NCI-H128 (cell line): ENCODE measurements around the gene SNRNP35.
"Not testable (repeated sequence)": the region's sequence is repeated elsewhere in the genome, so short reads cannot be mapped to it uniquely, and the experiment has no call there.

Experiments
- DNase-seq: peaks from one replicate; lab custom pipeline; 2025; ENCODE audit not compliant: unreplicated experiment; lab: John Stamatoyannopoulos, UW

Gene SNRNP35

GRCh38 chr12:123488539-123489230 lies 30.7 kb downstream of the SNRNP35 start:
- no peak for DNase-seq

DNA sequence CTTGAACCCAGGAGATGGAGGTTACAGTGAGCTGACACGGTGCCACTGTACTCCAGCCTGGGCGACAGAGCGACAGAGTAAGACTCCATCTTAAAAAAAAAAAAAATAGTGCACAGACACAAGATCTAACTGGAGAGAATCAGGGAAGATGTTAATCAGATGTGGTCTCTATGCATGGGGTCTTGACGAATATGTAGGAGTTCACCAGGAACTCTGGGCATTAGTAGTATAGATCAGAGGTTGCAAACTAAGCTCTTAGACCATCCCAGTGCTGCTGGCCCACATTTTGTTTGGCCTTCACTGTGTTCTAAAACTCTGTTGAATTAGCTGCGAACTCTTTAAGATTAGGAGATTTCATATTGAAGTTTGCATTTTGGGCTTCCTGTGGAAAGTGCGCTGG lies 31.6 kb downstream of the SNRNP35 start:
- DNase-seq = no peak

GRCh38 chr12:123490089-123490488 lies 32.1 kb downstream of the SNRNP35 start:
- DNase-seq = no peak

- no peak for DNase-seq
Observed at GRCh38 chr12:123491056-123491455, 33.1 kb downstream of the SNRNP35 start.

DNA sequence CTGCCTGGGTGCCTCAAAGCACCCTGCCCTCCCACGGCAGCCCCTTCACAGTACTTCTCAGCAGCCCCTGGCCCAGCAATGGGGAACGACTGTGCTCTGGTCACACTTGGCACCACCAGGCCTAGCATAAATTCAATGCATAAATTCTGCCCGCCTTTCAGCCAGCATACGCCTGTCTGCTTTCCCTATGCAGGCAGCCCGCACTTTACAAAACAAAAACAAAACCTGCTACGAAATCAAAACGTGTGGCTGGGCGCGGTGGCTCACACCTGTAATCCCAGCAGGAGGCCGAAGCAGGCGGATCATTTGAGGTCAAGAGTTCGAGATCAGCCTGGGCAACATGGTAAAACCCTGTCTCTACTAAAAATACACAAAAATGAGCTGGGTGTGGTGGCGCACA lies 33.5 kb downstream of the SNRNP35 start:
- no peak for DNase-seq

- DNase-seq = not testable (repeated sequence)
Observed at GRCh38 chr12:123492339-123493039, 34.5 kb downstream of the SNRNP35 start.

- DNase-seq = no peak
Observed at GRCh38 chr12:123494124-123494851, 36.3 kb downstream of the SNRNP35 start.

GRCh38 chr12:123497065-123497464 lies 39.1 kb downstream of the SNRNP35 start:
- DNase-seq = no peak

DNA sequence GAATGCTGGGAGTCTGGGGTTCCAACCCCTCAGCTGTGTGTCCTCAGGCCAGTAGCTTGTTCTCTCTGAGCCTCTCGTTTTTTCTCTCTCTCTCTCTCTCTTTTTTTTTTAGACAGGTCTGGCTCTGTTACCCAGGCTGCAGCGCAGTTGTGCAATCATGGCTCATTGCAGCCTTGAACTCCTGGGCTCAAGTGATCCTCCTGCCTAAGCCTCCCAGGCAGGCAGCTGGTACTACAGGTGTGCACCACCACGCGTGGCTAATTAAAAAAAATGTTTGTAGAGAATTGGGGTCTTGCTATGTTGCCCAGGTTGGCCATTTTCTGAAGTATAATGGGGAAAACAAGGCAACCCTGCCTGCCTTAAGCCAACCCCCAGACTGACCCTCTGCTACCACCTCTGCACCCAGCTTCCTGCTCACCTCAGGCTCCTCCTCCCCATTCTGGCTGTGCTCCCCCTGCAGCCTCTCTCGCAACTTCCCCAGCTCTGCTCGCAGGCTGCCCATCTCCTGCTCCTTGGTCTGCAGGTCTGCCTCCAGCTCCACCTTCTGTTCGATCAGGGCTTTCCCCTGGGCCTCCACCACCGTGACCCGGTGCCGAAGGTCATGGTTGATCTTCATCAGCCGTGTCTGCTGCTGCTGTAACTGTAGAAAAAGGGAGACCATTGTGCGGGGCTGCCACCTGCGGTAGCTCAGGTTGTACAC lies 40.3 kb downstream of the SNRNP35 start:
- DNase-seq = no peak

GRCh38 chr12:123499332-123499731 lies 41.4 kb downstream of the SNRNP35 start:
- DNase-seq = no peak

DNA sequence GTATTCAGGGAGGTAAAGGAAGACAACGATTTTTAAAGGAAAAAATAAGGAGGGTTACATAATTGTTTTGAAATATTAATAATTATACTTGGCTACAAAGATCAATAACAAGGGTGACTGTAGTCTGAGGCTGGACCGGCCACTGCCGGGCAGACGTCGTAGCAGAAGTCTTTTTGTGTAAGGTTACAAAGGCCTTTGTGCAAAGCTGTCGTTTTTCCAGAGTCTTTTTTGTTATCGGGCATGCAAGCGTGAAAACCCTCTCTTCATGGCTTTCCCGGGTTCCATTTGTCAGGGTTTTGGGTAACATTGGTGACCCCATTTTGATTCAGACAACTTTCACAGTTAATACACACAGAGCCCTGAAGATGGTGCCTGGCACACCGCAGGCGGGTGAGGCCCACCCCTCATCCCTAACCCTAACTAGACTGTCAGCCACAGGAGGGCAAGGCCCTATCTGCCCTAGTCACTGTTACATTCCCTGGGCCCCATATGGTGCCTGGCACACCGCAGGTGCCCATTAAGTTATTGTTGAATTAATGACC lies 44.3 kb downstream of the SNRNP35 start:
- no peak for DNase-seq

DNA sequence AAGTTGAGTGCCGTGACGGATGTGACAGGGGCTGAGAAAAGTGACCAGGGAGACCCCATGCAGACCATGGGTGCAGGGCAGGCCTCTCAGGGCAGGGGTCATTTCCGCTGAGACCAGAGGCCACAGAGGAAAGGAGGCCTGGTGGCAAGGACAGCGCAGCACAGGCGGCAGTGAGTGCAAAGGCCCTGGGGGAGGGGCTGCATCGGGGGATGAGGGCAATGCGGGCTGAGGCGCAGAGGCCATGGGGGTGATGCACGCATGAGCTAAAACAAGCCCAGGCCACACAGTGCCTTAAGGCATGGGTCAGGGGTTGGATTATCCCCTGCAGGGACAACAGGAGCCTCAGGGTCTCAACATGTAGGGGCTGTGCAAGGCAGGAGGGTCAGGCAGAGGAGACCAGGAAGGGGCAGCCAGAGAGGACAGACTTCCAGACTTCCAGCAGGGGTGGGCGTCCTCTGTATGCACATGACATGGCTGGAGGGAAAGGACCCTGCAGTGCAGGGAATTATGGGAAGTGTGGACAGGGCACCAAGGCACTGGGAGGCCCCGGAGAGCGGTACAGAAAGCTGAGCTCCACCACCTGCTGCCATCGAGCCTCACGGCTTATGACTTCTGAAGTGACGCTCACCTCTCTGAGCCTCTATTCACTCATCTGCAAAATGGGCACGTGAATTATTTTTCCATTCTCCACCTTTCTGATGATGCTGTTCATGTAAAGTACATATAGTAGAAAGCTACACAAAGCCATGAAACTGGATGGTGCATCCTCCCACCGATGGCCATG lies 48.3 kb downstream of the SNRNP35 start:
- no peak for DNase-seq

DNA sequence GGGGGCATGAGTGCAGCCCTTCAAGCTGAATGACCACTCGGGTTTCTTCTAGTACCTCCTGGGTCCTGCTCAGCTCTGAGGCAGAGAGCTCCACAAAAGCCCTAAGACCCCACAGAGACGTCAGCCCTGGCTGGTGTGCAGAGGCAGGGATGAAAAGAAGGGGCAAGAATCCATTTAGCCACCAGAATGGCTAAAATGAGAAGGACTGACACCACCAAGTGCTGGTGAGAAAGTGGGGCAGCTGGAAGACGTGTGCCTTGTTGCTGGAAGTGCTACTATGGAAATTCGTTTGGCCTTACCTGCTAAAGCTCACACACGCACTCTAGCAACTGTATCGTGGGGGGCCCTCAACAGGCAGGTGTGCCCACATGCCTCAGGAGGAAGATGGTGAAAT lies 48.9 kb downstream of the SNRNP35 start:
- DNase-seq = no peak

GRCh38 chr12:123512838-123513665 lies 55.1 kb downstream of the SNRNP35 start:
- DNase-seq = no peak

DNA sequence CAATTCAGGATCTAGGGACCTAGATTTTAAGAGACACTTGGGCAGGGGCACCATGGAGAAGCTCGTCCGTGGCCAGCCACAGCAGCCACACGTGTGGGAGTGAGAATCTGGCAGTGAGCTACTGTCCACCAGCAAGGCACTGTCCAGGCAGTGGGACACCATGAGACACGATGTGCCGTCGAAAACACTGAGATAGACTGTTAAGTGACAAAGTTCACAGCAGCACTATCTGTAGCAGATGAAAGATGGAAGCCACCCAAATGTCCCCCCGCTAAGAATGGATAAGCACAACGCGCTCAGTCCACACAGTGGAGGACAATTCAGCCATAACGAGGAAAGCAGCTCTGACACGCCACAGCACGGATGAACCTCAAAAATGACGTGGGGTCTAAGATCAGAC lies 55.9 kb downstream of the SNRNP35 start:
- no peak for DNase-seq

DNA sequence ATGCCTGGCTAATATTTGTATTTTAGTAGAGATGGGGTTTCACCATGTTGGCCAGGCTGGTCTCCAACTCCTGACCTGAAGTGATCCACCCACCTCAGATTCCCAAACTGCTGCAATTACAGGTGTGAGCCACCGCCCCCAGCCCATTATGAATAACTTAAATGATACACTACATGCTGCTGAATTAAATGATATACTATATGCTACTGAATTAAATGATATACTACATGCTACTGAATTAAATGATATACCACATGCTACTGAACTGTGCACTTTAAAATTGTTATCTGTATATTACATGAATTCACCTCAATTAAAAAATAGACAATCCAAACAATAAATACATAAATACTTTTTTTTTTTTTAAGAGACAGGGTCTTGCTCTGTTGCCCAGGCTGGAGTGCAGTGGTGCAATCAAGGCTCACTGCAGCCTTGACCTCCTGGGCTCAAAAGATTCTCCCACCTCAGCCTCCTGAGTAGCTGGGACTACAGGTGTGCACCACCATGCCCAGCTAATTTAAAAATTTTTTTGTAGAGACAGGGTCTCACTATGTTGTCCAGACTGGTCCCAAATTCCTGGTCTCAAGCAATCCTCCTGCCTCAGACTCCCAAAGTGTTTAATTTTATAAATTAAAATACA lies 56.8 kb downstream of the SNRNP35 start:
- not testable (repeated sequence) for DNase-seq

- DNase-seq = no peak
Observed at GRCh38 chr12:123516216-123516780, 58.4 kb downstream of the SNRNP35 start.
